Renal cortex interstitium (tissue), 11 donors: ENCODE measurements around the gene TGFBR1. TPM values are rescaled to one million over a fixed set of nuclear protein-coding genes. Genes with fewer than 3 reads are reported as not detected.

ENCODE experiments used
- DNase-seq, 11 donors: peaks; one replicate each; pipeline ENCODE4 v3.0.0-alpha.2; 2013; ENCODE audit warnings: low read depth in 9 of 11, low spot score in 4 of 11; ENCODE audit errors: extremely low read depth in 1 of 11
- polyA plus RNA-seq, 3 donors: library from polyadenylated mRNA; unstranded; fragments of 120-200 nt; gene quantifications; one replicate each; pipeline ENCODE4 v1.2.1, GENCODE V29; 2013; ENCODE audit not compliant: insufficient read length in 3 of 3

TGFBR1 gene
- polyA plus RNA-seq, 3 donors, result 40.8 to 52.7 (median 48.7) TPM

DNA sequence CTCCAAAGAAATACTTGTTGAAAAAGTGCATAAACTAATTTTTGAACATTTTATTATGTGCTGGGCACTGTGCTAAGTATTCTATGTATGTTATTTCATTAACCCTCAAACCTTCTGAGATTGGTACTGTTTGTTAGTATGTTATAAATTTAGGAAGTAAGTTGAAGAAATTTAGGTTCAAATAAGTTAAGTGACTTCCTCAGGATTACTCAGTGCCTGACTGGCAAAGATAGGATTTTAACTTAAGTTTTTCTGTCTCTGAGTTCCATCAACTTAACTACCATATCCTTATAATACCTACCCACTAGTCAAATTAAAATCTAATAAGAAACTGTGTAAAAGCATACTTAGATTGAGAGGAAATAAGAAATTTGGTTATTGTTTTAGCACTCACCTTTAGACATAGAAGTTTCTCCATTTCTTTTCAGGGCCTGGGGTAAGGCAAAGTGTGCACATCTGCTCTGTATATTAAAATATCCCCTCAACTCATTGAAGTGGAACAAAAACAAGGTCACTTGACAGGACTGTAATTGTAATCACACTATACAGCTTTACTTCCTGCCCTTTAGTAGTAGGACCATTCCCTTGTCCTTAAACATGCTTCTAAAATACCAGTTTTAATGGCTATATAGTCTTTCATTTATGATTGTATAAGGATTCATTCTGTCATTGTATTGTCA is 15.2 kb downstream of the TGFBR1 start:
- no peak for DNase-seq

- DNase-seq, result no peak
Measured at GRCh38 chr9:99121604-99122003, 16.7 kb downstream of the TGFBR1 start.

GRCh38 chr9:99124534-99125255 is 19.8 kb downstream of the TGFBR1 start:
- no peak for DNase-seq

GRCh38 chr9:99125446-99125845 is 20.5 kb downstream of the TGFBR1 start:
- no peak for DNase-seq

- DNase-seq, result no peak
Measured at GRCh38 chr9:99126312-99126711, 21.4 kb downstream of the TGFBR1 start.

GRCh38 chr9:99127356-99128132 is 22.6 kb downstream of the TGFBR1 start:
- DNase-seq, result no peak

- DNase-seq, result no peak
Measured at GRCh38 chr9:99128133-99128406, 23.2 kb downstream of the TGFBR1 start.

DNA sequence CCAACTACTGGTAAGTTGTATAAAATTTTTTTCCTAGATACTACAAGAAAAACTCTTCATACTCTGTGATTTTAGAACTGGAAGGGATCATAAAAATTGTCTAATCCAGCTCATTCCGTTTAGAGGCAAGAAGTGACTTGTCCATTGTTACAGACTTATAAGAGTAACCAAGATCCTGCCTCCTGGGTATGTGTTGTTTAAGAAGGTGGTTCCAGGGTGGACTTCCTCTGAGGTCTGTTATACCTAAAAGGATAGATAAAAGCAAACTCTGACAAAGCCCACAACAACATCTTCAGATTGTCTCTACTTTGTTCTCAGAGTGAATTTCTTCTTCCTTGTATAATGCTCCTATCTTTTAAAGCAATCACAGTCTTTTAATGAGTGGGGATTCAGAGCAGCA is 24.2 kb downstream of the TGFBR1 start:
- no peak for DNase-seq

- no peak for DNase-seq
Measured at GRCh38 chr9:99130069-99130468, 25.2 kb downstream of the TGFBR1 start.

- no peak for DNase-seq
Measured at GRCh38 chr9:99133145-99133544, 28.2 kb downstream of the TGFBR1 start.

DNA sequence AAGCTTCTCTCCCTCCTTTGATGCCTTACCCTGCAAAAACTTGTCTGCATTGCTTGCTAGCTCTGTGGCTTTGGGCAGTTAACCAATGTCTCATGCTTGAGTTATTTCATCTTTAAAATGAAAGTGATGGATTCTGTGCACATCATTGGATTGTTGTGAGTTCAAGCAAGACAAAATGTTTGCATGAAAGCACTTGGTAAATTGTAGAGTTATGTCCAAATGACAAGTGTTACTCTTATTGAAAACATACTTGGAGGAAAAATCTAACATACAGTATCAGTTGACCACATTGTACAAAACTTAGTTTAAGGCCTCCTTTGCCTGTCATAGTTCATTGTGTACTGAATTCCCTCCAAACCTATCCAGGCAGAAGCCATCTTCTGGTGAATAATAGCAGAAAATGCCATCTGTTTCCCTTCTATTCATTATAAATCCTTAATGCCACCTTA is 30.0 kb downstream of the TGFBR1 start:
- no peak for DNase-seq

DNA sequence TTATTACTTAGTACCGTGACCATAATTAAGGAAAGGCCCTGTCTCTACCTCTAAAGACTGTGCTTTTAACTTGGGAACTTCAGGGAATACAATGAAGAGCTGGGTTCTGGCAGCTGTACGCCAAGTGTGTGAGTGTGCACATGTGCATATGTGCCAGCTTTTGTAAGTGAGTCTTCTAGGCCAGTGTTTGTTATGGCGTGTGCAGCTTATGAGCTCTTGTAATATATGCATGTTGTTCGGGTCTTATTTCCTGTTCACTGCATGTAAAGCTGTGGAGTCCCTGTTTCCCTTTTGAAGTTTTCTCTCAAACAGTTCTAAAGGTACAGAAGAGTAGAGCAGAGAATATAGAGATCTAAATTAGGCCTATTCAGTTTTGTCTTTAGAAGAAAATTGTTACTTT is 30.5 kb downstream of the TGFBR1 start:
- DNase-seq, result no peak

DNA sequence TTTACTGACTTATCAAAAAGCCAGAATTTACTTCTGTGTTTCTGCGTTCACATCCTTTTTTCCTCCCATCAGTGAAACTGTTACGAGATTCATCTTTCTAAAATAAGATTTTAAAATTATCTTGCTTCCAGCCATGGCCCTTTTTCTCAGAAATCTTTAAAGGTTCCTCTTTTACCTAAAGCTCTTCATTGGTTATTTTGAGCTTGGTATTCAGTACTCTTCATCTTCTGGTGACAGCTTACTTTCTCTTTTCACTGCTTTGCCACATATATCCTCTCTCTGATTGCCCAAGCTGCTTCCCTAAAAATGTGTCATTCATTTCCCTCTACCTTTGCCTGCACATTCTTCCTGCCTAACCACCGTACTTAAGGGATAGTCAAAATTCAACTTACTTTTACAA is 32.3 kb downstream of the TGFBR1 start:
- DNase-seq, result no peak

DNA sequence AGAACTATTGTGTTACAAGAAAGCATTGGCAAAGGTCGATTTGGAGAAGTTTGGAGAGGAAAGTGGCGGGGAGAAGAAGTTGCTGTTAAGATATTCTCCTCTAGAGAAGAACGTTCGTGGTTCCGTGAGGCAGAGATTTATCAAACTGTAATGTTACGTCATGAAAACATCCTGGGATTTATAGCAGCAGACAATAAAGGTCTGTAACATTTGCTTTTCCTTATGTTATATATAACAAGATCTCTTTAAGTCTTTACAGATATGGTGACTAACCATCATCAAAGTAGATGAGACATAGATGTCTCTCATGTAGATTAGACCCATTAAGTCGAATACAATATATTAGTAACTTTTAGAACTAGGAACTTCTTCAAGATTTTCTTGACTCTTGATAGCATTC is 33.0 kb downstream of the TGFBR1 start:
- DNase-seq, result no peak

DNA sequence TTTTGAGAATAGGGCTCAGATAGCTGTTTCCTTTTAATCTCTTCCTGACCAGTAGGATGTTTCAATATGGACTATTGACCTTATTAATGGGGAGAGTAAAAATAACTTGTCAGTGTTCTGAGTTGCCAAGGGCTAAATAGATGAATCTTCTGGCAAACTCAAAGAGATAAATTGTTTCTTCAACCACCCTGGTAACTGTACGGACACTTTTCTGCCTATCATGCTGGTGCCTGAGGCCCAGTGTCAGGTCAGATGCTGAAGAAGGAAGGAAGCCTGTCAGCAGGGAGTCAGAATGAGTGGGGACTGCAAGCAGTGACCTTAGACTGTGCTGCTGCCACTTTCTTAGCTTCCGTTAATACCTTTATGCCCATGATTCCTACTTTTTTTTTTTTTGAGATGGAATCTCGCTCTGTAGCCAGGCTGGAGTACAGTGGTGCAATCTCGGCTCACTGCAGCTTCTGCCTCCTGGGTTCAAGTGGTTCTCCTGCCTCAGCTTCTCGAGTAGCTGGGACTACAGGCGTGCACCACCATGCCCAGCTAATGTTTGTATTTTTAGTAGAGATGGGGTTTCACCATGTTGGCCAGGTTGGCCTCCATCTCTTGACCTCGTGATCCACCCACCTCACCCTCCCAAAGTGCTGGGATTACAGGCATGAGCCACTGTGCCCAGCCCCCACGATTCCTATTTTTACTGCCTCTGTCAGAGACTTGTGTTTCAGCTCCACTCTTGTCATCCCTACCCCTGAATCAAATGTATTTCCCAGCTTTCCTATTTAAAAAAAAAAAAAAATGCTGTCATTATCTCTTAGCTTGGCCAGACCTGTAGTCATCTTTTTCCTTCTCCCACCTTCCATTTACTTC is 33.7 kb downstream of the TGFBR1 start:
- DNase-seq, result no peak

- no peak for DNase-seq
Measured at GRCh38 chr9:99139868-99140267, 35.0 kb downstream of the TGFBR1 start.

- peak; percentile 2 to 46 (median 34) for DNase-seq
Measured at GRCh38 chr9:99140685-99141314, 35.9 kb downstream of the TGFBR1 start.

DNA sequence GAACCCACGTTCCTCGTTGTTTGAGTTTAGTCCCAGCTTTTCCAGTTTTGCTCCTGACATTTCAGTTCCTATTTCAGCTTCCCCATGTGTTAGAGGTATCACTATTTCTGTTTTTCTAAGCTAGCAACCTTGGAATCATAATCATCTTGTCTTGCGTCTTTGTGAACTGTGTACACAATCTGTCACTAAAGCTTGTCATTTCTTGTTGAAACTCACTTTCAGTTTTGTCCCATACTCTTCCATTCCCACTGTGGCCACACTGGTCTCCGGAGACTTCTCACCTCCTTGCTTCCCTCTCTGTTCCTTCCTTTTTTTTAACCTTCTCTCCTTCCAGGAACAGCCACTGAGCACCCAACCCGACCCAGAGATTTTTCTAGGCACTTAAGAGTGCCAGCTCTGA is 36.9 kb downstream of the TGFBR1 start:
- DNase-seq, result no peak

DNA sequence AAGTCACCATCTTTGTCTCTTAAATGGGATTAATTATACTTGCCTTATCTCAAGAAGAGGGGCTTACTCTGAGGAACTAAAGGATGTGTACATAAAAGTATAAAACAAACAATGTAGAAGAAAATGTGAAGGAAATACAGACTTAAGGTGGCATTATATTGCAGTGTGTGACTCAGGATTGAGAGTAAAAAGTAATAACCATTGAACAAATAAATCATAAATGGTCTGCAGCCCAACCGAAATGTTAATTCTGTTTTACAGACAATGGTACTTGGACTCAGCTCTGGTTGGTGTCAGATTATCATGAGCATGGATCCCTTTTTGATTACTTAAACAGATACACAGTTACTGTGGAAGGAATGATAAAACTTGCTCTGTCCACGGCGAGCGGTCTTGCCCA is 37.4 kb downstream of the TGFBR1 start:
- DNase-seq, result no peak
